OCI-LY7 (cell line): Measurements from ENCODE around the gene EPHB1.

Source experiments
- EZH2phosphoT487 ChIP-seq: fragments of 200-600 bp; sonication (generic); IDR thresholded peaks from 2 replicates; pipeline ENCODE4 v1.6.1; 2018; ENCODE audit warnings: low read depth, borderline replicate concordance, mild to moderate bottlenecking, mixed run types, antibody characterized with exemption, low read length, moderate library complexity, mixed read lengths
- TF ChIP-seq, protein P1 (sequence below): fragments of 200-600 bp; sonication (generic); conservative IDR thresholded peaks from 2 replicates; pipeline ENCODE4 v1.5.1; 2014; ENCODE audit warnings: mild to moderate bottlenecking, antibody characterized with exemption, low read length, moderate library complexity, mixed read lengths

DNA sequence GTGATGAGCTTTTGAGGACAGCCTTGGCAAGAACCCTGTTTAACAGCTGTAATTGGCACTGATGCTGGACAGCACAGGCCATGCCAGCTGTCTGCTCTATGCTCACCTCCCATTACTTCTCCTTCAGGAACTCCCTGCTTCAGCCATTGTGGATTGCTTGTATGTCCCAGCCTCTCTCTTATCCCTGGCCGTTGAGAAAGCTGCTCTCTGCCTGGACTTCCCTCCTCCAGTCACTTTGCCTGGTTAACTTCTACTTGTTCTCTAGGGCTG is 444.5 kb downstream of the EPHB1 start:
- TF ChIP-seq, protein P1, sequence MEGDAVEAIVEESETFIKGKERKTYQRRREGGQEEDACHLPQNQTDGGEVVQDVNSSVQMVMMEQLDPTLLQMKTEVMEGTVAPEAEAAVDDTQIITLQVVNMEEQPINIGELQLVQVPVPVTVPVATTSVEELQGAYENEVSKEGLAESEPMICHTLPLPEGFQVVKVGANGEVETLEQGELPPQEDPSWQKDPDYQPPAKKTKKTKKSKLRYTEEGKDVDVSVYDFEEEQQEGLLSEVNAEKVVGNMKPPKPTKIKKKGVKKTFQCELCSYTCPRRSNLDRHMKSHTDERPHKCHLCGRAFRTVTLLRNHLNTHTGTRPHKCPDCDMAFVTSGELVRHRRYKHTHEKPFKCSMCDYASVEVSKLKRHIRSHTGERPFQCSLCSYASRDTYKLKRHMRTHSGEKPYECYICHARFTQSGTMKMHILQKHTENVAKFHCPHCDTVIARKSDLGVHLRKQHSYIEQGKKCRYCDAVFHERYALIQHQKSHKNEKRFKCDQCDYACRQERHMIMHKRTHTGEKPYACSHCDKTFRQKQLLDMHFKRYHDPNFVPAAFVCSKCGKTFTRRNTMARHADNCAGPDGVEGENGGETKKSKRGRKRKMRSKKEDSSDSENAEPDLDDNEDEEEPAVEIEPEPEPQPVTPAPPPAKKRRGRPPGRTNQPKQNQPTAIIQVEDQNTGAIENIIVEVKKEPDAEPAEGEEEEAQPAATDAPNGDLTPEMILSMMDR: no peak
- no peak for TF ChIP-seq EZH2phosphoT487
